Kidney epithelial cell (primary cell): ENCODE data around the gene NTRK3. TPM values are rescaled to one million over a fixed set of nuclear protein-coding genes. Genes with fewer than 3 reads are reported as not detected.
A peak's percentile ranks its signal among the peaks of the same experiment; 100 is the strongest.

Experiments used
- DNase-seq: peaks from one replicate; pipeline ENCODE4 v3.0.0-alpha.2; 2010; ENCODE audit warnings: low read depth
- H3K27me3 ChIP-seq: 2 replicates; pipeline ENCODE4 v1.6.0; 2011; ENCODE audit warnings: low read length; ENCODE audit not compliant: control insufficient read depth, insufficient read depth
- H3K36me3 ChIP-seq: 2 replicates; pipeline ENCODE4 v1.5.1; 2011; ENCODE audit warnings: low read length; ENCODE audit not compliant: control insufficient read depth, insufficient read depth
- H3K4me3 ChIP-seq: 2 replicates; pipeline ENCODE4 v1.5.1; 2011; ENCODE audit warnings: low read depth, mild to moderate bottlenecking, control low read depth, low read length
- CTCF ChIP-seq: IDR thresholded peaks from 2 replicates; pipeline ENCODE4 v1.5.1; 2011; ENCODE audit warnings: mild to moderate bottlenecking, moderate library complexity, low read length, control low read depth, inconsistent platforms; ENCODE audit not compliant: insufficient read depth, poor library complexity, severe bottlenecking
- total RNA-seq: library from RNA; depleted of rRNA; stranded (reverse); fragments of >200 nt; gene quantifications from 2 replicates; pipeline ENCODE4 v1.2.3, GENCODE V29; 2015

NTRK3 gene
- total RNA-seq, 1 donor from 2014 or later, result not detected

GRCh38 chr15:87817553-87817952, 439.0 kb downstream of the NTRK3 start:
- Histone ChIP-seq H3K4me3 (no peak overlapping the region), H3K27me3 (no peaks in the 10 kb centered on the region), H3K36me3 (no peaks in the 10 kb centered on the region)
- peak; percentile 4 for TF ChIP-seq CTCF
- no peak for DNase-seq

- Histone ChIP-seq H3K27me3 (no peaks in the 10 kb centered on the region), H3K36me3 (no peaks in the 10 kb centered on the region), H3K4me3 (no peak overlapping the region)
- peak; percentile 96 for DNase-seq
- TF ChIP-seq CTCF, result no peak
Measured at GRCh38 chr15:87816811-87817210, 439.7 kb downstream of the NTRK3 start.

- Histone ChIP-seq H3K27me3 (no peaks in the 10 kb centered on the region), H3K4me3 (no peak overlapping the region), H3K36me3 (no peaks in the 10 kb centered on the region)
- no peak for TF ChIP-seq CTCF
- DNase-seq, result no peak
Measured at GRCh38 chr15:87816016-87816415, 440.5 kb downstream of the NTRK3 start.

Other genes starting within 250 kb of the NTRK3 start
- gene MRPL46, start 210.6 kb upstream of the NTRK3 start, total RNA-seq, result 22.2 and 24.5 TPM in 2 replicates
- 40.5 and 48.4 TPM in 2 replicates for gene MRPS11, start 211.0 kb upstream of the NTRK3 start, total RNA-seq